ENCODE measurements around the gene CPD. TPM values are rescaled to one million over a fixed set of nuclear protein-coding genes. Genes with fewer than 3 reads are reported as not detected.
"Not testable (repeated sequence)": the region's sequence is repeated elsewhere in the genome, so short reads cannot be mapped to it uniquely, and the experiment has no call there.

Gene CPD
- polyA plus RNA-seq, 3 donors: 6.9 to 12.9 (median 9.6) TPM

- H3K27ac ChIP-seq (ENCODE audit: low read depth, low read length): not testable (repeated sequence)
- 55 to 94% (median 68%) methylated on average over 4 of the region's 4 CpGs for WGBS, 3 donors
Measured at GRCh38 chr17:30351263-30351662, 27.5 kb upstream of the CPD start.

GRCh38 chr17:30351735-30352134, 27.0 kb upstream of the CPD start:
- H3K27ac ChIP-seq (ENCODE audit: low read depth, low read length): no peak overlapping the region
- 70 to 91% (median 74%) methylated on average over 2 of the region's 2 CpGs for WGBS, 3 donors

- WGBS, 3 donors: 58 to 82% (median 75%) methylated on average over 2 of the region's 2 CpGs
Measured at GRCh38 chr17:30352240-30352814, 26.4 kb upstream of the CPD start.

GRCh38 chr17:30354701-30355100, 24.0 kb upstream of the CPD start:
- no peak overlapping the region for H3K27ac ChIP-seq (ENCODE audit: low read depth, low read length)

More at GRCh38 chr17:30352240-30352814, 26.4 kb upstream of the CPD start:
- peak overlapping the region; percentile 9 for H3K27ac ChIP-seq (ENCODE audit: low read depth, low read length)

GRCh38 chr17:30357476-30357875, 21.3 kb upstream of the CPD start:
- H3K27ac ChIP-seq (ENCODE audit: low read depth, low read length): no peak overlapping the region

- H3K27ac ChIP-seq (ENCODE audit: low read depth, low read length): no peak overlapping the region
- 72 to 79% (median 75%) methylated on average over 5 of the region's 5 CpGs for WGBS, 3 donors
Measured at GRCh38 chr17:30358055-30358760, 20.5 kb upstream of the CPD start.

GRCh38 chr17:30360086-30360808, 18.5 kb upstream of the CPD start:
- 53 to 74% (median 58%) methylated on average over 8 of the region's 8 CpGs for WGBS, 3 donors
- no peak overlapping the region for H3K27ac ChIP-seq (ENCODE audit: low read depth, low read length)

- 96 to 99% (median 98%) methylated on average over 4 of the region's 4 CpGs for WGBS, 3 donors
Measured at GRCh38 chr17:30361766-30362279, 16.9 kb upstream of the CPD start.

GRCh38 chr17:30363715-30364202, 15.0 kb upstream of the CPD start:
- WGBS, 3 donors: 42 to 77% (median 52%) methylated on average over 1 of the region's 1 CpG
- no peak overlapping the region for H3K27ac ChIP-seq (ENCODE audit: low read depth, low read length)

More at GRCh38 chr17:30361766-30362279, 16.9 kb upstream of the CPD start:
- no peak overlapping the region for H3K27ac ChIP-seq (ENCODE audit: low read depth, low read length)

- 67 to 84% (median 72%) methylated on average over 3 of the region's 3 CpGs for WGBS, 3 donors
- no peak overlapping the region for H3K27ac ChIP-seq (ENCODE audit: low read depth, low read length)
Measured at GRCh38 chr17:30366536-30366935, 12.2 kb upstream of the CPD start.

GRCh38 chr17:30368912-30369720, 9.6 kb upstream of the CPD start:
- H3K27ac ChIP-seq (ENCODE audit: low read depth, low read length): no peak overlapping the region
- WGBS, 3 donors: 60 to 70% (median 68%) methylated on average over 13 of the region's 13 CpGs

- no peak overlapping the region for H3K27ac ChIP-seq (ENCODE audit: low read depth, low read length)
Measured at GRCh38 chr17:30369995-30370394, 8.7 kb upstream of the CPD start.

- no peak overlapping the region for H3K27ac ChIP-seq (ENCODE audit: low read depth, low read length)
- 78 to 94% (median 83%) methylated on average over 2 of the region's 2 CpGs for WGBS, 3 donors
Measured at GRCh38 chr17:30372755-30373154, 6.0 kb upstream of the CPD start.

GRCh38 chr17:30375661-30376060, 3.1 kb upstream of the CPD start:
- H3K27ac ChIP-seq (ENCODE audit: low read depth, low read length): no peak overlapping the region
- 85 to 98% (median 97%) methylated on average over 1 of the region's 1 CpG for WGBS, 3 donors

GRCh38 chr17:30376621-30377452, 1.9 kb upstream of the CPD start:
- 52 to 65% (median 63%) methylated on average over 12 of the region's 12 CpGs for WGBS, 3 donors
- H3K27ac ChIP-seq (ENCODE audit: low read depth, low read length): no peak overlapping the region

- 68 to 70% (median 69%) methylated on average over 11 of the region's 11 CpGs for WGBS, 3 donors
- H3K27ac ChIP-seq (ENCODE audit: low read depth, low read length): no peak overlapping the region
Measured at GRCh38 chr17:30377574-30378240, 1.0 kb upstream of the CPD start.

GRCh38 chr17:30378241-30378824, 394 bp upstream of the CPD start:
- H3K27ac ChIP-seq (ENCODE audit: low read depth, low read length): no peak overlapping the region
- 2 to 9% (median 3%) methylated on average over 30 to 31 of the region's 31 CpGs for WGBS, 3 donors

All from adipose tissue (tissue), 3 donors.